Type B pancreatic cell (in vitro differentiated cells): ENCODE data around the gene UTP14A. TPM values are rescaled to one million over a fixed set of nuclear protein-coding genes. Genes with fewer than 3 reads are reported as not detected.

Experiments
- DNase-seq: peaks from one replicate; pipeline ENCODE4 v3.0.0; 2021; ENCODE audit warnings: mixed read lengths; ENCODE audit not compliant: unreplicated experiment; ENCODE audit errors: extremely low spot score
- H3K27ac Mint-ChIP-seq: 2 replicates; pipeline ENCODE4 v1.8.0; 2021; ENCODE audit warnings: mild to moderate bottlenecking, mixed read lengths
- H3K27me3 Mint-ChIP-seq: 2 replicates; pipeline ENCODE4 v1.8.0; 2021; ENCODE audit warnings: mixed read lengths
- H3K36me3 Mint-ChIP-seq: 2 replicates; pipeline ENCODE4 v1.8.0; 2021; ENCODE audit warnings: mixed read lengths
- H3K4me1 Mint-ChIP-seq: one replicate; pipeline ENCODE4 v1.8.0; 2021; ENCODE audit warnings: mixed read lengths; ENCODE audit not compliant: unreplicated experiment
- H3K4me3 Mint-ChIP-seq: 2 replicates; pipeline ENCODE4 v1.8.0; 2021; ENCODE audit warnings: mild to moderate bottlenecking, mixed read lengths
- H3K9me3 Mint-ChIP-seq: 2 replicates; pipeline ENCODE4 v1.8.0; 2021; ENCODE audit warnings: mixed read lengths
- total RNA-seq: library from RNA; stranded (reverse); gene quantifications from 2 replicates; pipeline ENCODE4 v1.2.1, GENCODE V29; 2021; ENCODE audit warnings: low replicate concordance
- TF ChIP-seq, protein P1 (sequence below): fragments of 200-600 bp; sonication (generic); conservative IDR thresholded peaks from 2 replicates; pipeline ENCODE4 v1.5.0; 2021; ENCODE audit warnings: antibody characterized with exemption, mild to moderate bottlenecking

The UTP14A gene
- total RNA-seq, 1 donor from 2014 or later: 21.9 TPM

DNA sequence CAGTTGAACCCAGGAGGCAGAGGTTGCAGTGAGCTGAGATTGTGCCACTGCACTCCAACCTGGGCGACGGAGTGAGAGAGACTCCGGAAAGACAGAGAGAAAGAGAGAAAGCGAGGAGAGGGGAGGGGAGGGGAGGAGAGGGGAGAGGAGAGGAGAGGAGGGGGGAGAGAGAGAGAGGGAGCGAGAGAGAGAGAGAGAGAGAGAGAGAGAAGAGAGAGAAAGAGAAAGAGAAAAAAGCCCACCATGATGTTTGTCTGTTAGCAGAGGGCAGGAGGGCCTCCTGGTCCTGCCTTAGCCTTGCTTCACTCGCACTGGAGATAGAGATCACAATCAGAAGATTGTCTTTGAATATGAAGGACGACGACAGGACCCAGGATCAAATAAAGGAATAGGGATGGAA lies 57.8 kb downstream of the UTP14A start:
- Mint-ChIP-seq H3K9me3 (no peaks in the 10 kb centered on the region), H3K4me3 (no peak overlapping the region), H3K4me1 (peaks cover 11% of the 10 kb centered on the region), H3K27ac (no peak overlapping the region), H3K36me3 (no peaks in the 10 kb centered on the region), H3K27me3 (no peaks in the 10 kb centered on the region)
- no peak for DNase-seq
- TF ChIP-seq, protein P1, sequence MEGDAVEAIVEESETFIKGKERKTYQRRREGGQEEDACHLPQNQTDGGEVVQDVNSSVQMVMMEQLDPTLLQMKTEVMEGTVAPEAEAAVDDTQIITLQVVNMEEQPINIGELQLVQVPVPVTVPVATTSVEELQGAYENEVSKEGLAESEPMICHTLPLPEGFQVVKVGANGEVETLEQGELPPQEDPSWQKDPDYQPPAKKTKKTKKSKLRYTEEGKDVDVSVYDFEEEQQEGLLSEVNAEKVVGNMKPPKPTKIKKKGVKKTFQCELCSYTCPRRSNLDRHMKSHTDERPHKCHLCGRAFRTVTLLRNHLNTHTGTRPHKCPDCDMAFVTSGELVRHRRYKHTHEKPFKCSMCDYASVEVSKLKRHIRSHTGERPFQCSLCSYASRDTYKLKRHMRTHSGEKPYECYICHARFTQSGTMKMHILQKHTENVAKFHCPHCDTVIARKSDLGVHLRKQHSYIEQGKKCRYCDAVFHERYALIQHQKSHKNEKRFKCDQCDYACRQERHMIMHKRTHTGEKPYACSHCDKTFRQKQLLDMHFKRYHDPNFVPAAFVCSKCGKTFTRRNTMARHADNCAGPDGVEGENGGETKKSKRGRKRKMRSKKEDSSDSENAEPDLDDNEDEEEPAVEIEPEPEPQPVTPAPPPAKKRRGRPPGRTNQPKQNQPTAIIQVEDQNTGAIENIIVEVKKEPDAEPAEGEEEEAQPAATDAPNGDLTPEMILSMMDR: no peak

DNA sequence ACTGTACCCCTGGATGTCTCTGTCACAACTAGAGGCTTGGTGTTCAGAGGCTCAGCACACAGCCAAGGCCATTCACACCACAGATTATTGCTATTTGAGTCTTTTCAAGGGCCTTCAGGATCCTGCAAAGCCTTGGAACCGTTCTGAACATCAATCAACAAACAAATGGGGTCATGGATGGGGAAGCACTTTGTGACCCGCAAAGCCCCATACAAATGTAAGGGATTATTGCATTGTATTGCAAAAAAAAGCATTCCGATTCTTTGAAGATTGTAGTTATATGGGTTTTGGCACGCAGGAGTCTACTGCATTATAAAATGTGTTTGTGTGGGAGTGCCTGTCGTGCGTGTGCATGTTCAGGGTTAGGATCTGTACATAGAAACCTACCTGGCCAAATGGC lies 59.2 kb downstream of the UTP14A start:
- Mint-ChIP-seq H3K4me1 (peaks cover 7% of the 10 kb centered on the region), H3K27me3 (no peaks in the 10 kb centered on the region), H3K4me3 (no peak overlapping the region), H3K27ac (no peak overlapping the region), H3K36me3 (no peaks in the 10 kb centered on the region), H3K9me3 (no peaks in the 10 kb centered on the region)
- TF ChIP-seq, protein P1: no peak
- DNase-seq: no peak

DNA sequence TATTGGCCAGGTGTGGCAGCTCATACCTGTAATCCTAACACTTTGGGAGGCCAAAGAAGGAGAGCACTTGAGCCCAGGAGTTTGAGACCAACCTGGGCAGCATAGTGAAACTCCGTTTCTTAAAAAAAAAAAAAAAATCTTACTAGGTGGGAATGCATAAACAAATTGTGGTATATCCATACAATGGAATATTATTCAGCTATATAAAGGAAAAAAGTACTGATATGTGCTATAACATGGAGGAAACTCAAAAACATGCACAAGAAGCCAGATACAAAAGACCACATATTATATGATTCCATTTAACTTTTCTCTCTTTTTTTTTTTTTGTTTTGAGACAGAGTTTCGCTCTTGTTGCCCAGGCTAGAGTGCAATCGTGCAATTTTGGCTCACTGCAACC lies 63.0 kb downstream of the UTP14A start:
- no peak overlapping the region for H3K4me3 Mint-ChIP-seq
- TF ChIP-seq, protein P1: no peak
- H3K27ac Mint-ChIP-seq: no peak overlapping the region
- H3K36me3 Mint-ChIP-seq: no peaks in the 10 kb centered on the region
- peaks cover 8% of the 10 kb centered on the region for H3K27me3 Mint-ChIP-seq
- no peaks in the 10 kb centered on the region for H3K9me3 Mint-ChIP-seq
- no peaks in the 10 kb centered on the region for H3K4me1 Mint-ChIP-seq
- no peak for DNase-seq

DNA sequence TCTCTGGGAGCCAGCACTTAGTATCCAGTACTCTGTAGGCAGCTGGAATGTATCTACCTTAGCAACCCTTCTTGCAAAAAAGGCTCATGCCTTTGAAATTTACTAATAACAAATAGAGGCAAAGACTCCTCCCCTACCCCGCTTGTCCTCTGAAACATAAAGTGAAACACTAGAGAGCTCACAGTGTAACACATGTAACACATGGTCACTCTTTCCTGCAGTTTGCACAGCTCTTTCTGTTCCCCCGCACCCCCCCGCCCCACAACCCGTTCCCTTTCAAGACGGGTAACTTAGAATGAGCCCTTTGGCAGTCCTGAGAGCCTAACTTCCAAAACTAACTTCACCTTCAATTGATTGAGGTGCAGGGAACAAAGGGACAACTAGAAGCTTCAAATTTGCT lies 70.5 kb downstream of the UTP14A start:
- H3K9me3 Mint-ChIP-seq: no peaks in the 10 kb centered on the region
- TF ChIP-seq, protein P1: no peak
- DNase-seq: no peak
- no peaks in the 10 kb centered on the region for H3K36me3 Mint-ChIP-seq
- no peak overlapping the region for H3K27ac Mint-ChIP-seq
- peaks cover 4% of the 10 kb centered on the region for H3K4me1 Mint-ChIP-seq
- H3K27me3 Mint-ChIP-seq: peaks cover 12% of the 10 kb centered on the region
- no peak overlapping the region for H3K4me3 Mint-ChIP-seq

Other genes with a start within 250 kb of the UTP14A start
- gene XPNPEP2, start 167.2 kb upstream of the UTP14A start, total RNA-seq: 1.2 and 6.8 TPM in 2 replicates
- gene SASH3, start 126.2 kb upstream of the UTP14A start, total RNA-seq: not detected in 2 replicates
- 35.3 and 56.6 TPM in 2 replicates for gene ZDHHC9, start 62.3 kb upstream of the UTP14A start, total RNA-seq
- 20.9 and 24.0 TPM in 2 replicates for gene BCORL1, start 76.5 kb downstream of the UTP14A start, total RNA-seq
- gene ELF4, start 204.3 kb downstream of the UTP14A start, total RNA-seq: 7.8 and 20.6 TPM in 2 replicates